CD4-positive, alpha-beta T cell treated with Interleukin-15 for 1 hour (primary cell): ENCODE results near the gene BMPER.

Source experiments
- DNase-seq: peaks from one replicate; pipeline ENCODE4 v3.0.0-alpha.2; 2020

Gene BMPER

DNA sequence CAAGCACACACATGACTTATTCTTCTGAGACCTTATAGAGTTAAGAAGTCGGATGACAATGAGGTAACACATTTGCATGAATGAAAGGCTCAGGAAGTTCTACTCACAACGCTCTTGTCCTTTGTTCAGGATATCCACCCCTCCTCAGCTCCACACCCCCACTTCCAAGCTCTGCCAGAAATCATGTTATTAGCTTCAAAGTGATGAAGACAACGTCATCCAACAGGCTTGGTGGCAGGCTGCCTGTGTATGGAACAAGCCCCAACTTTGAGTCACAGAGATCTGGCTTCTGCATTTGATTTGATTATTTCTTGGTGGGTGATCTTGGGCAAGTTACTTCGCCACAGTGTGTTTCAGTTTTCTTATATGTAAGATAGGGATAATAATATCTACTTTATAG lies 12.4 kb upstream of the BMPER start:
- DNase-seq = no peak

- DNase-seq = no peak
Measured at GRCh38 chr7:33893377-33893776, 12.0 kb upstream of the BMPER start.

- DNase-seq = peak; percentile 52
Measured at GRCh38 chr7:33895025-33895804, 10.1 kb upstream of the BMPER start.

GRCh38 chr7:33900501-33900900 lies 4.8 kb upstream of the BMPER start:
- DNase-seq = no peak

GRCh38 chr7:33901199-33901598 lies 4.1 kb upstream of the BMPER start:
- DNase-seq = no peak

- DNase-seq = no peak
Measured at GRCh38 chr7:33901847-33902246, 3.5 kb upstream of the BMPER start.

DNA sequence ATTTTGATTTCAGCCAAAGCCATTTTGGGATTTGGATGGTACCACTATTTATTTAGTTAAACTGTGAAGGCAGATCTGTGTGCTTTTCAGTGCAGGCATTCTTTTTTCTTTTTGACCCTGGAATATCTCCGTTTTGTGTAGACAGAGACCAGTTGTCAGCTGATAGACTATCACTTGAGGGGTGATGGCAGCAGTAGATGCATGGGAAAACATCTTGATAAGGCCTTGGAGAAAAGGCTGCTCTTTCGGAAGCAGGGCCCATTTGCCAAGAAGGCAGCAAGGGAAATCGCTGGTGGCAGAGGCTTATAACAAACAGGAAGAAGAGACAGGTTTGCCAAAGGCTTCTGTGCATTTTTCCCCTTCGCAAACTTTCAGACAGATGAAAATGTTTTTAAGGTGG lies 2.6 kb upstream of the BMPER start:
- no peak for DNase-seq

GRCh38 chr7:33903791-33904680 lies 1.3 kb upstream of the BMPER start:
- no peak for DNase-seq

GRCh38 chr7:33904681-33905388 lies 504 bp upstream of the BMPER start:
- no peak for DNase-seq

GRCh38 chr7:33906697-33907096 lies 1.4 kb downstream of the BMPER start:
- no peak for DNase-seq

DNA sequence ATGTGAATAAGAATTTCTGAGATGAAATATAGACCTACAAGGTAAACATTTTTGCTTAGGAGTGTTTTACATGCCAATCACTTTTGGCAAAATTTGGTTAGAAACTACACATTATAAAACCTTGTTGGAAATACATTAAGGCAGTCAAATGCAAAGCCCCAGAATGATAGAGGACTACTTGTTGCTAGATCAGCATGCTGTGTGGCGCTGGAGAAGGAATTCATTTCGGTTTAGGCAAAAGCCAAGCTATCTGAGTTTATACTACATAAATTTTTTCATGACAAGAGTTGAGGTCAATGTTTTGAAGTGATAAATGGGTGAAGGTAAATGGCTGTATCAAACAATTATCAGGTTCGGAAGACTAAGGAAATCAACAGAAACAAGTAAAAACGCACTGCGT lies 2.3 kb downstream of the BMPER start:
- DNase-seq = no peak

DNA sequence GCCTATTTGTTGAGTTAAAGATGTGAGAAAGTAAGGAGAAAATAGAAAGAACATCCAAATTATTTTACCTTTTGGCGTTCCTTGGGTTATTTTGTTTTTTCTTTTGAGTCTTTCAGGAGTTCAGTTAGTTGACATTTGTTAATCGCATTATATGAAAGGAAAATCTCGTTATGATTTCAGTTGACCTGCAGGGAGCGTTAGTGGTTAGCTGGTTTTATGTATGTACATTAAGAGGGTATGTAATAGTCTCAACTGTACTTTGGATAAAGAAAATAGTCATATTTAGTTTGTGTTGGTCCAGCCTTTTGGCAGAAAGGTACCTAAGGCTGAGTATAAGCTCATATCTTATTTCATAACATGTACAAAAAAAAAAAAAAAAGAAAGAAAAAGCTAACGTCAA lies 4.0 kb downstream of the BMPER start:
- DNase-seq = no peak

DNA sequence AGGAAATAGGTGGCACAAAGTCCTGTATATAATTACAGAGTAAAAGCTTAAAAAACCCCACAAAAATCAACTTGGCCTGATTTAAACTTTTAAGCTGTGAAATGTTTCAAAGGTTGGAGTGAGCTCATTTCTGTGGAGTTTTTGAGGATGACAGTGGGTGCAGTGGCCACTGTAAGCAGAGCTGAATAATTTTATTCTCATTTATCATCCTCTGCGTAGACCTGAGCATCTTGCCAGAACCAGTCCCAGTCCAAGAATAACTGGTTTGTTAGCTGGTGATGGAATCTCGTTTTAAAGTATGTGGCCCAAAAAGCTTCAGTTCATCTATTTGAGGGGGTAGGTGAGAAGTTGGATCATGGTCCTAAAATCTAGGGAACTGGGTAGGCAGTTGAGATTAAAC lies 4.4 kb downstream of the BMPER start:
- DNase-seq = no peak

GRCh38 chr7:33910756-33911155 lies 5.4 kb downstream of the BMPER start:
- DNase-seq = no peak

DNA sequence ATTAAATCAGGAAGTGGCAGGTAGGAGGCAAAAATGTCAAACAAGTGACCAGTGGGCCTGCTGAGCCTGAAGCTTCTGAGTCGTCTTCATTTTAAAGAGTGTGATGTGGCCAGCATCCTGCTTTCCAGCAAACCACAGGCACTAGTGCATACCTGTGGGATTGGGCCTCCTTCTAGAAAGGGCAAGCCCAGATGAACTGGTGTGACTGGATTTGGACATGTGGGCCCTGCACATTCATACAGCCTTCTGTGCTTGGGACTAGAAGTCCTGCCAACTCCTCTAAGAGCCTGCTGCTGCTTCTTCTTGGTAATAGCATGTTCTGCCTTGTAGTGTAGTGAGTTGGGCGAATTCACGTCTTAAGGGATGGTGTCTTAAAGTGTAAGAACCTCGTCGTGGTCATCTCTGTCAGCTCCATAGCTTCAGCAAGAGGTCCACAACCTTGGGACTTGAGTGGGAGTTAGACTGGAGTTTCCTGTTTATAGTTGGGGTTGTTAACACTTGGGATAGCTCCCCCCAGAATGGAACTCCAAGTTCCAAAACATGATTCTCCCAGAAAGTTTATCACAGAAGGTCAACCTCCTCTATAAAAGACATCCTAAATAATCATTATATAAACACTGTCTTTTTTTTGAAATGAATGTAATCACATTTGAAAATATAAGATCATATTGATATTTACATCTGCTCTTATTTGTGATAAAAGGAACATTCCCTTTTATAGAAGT lies 11.2 kb downstream of the BMPER start:
- DNase-seq = no peak

- DNase-seq = no peak
Measured at GRCh38 chr7:33917661-33918060, 12.3 kb downstream of the BMPER start.

GRCh38 chr7:33918438-33919143 lies 13.3 kb downstream of the BMPER start:
- DNase-seq = no peak

DNA sequence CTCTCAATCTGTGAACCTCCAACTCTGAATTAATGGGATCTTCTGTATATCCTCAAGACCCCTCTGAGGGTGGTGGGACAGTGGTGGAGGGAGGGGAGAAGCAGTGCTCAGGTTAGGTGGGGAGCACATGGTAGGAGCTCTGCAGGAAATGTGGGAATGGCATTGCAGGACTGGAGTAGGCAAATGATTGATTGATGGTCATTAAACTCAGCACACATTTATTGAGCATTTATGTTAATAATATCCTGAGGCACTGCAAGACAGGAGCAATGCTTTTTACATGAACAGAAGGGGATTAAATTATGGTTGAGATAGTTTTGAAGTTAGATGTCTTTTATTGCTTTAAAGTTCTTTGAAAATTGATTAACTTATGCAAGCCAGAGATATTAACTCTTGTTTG lies 14.1 kb downstream of the BMPER start:
- no peak for DNase-seq

GRCh38 chr7:33921216-33921938 lies 16.0 kb downstream of the BMPER start:
- no peak for DNase-seq

GRCh38 chr7:33922820-33923219 lies 17.5 kb downstream of the BMPER start:
- no peak for DNase-seq

DNA sequence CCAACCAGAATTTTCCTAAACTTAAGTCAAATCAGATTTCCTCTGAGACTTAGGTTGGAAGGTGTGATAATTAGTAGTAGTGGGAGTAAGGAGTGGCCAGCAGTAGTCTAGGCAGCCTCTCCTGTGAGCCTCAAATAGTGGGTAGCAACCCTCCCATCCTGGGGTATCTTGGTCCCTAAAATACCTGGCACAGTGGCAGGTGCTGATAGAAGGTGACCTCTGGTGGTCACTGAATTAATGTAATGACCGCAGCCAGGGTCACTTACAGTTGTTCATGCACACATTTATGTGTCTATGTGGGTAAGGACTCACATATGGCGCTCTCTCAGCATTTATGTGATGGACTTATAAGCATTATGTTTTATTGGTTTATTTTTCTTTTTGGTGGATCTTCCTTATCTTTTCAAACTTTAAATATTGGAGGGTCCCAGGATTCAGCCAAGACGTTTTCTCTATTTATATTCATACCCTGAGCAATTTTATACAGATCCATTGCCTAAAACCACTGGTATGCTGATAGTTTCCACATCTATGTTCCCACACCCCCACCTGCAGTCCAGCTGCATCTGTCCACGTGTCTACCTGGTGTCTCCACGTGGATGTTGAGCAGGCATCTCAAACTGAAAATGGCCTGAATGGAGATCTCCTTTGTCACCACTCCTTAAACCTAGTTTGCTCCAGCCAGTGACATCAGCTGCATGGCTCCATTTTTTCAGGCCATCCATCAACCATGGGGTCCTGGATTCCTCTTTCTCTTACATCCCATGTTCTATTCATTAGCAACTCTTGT lies 18.3 kb downstream of the BMPER start:
- DNase-seq = no peak
